NCI-H226 (cell line): ENCODE results near the gene ARHGDIA.
"Not testable (repeated sequence)": the region's sequence is repeated elsewhere in the genome, so short reads cannot be mapped to it uniquely, and the experiment has no call there.

Source experiments
- DNase-seq: peaks from one replicate; pipeline ENCODE4 v3.0.0-alpha.2; 2015

Gene ARHGDIA

GRCh38 chr17:81870981-81871386, at the start of gene ARHGDIA:
TSS of gene ARHGDIA (minus strand) at chr17:81871337. CDS start at chr17:81869930, 1,407 bp downstream.
- peak; percentile 76 for DNase-seq

- peak; percentile 1 for DNase-seq
These were observed 47.9 kb upstream of the ARHGDIA start for GRCh38 chr17:81918832-81919545.

- not testable (repeated sequence) for DNase-seq
These were observed 47.2 kb upstream of the ARHGDIA start for GRCh38 chr17:81918333-81918669.

- DNase-seq: peak; percentile 64
These were observed 46.6 kb upstream of the ARHGDIA start, which contains the start of gene SIRT7 for GRCh38 chr17:81917565-81918332. TSS of gene SIRT7 (minus strand) at chr17:81918176. CDS start at chr17:81918131, 45 bp downstream.

- DNase-seq: peak; percentile 79
These were observed 45.3 kb upstream of the ARHGDIA start for GRCh38 chr17:81916234-81917001.

- no peak for DNase-seq
These were observed 44.2 kb upstream of the ARHGDIA start for GRCh38 chr17:81915331-81915730.

GRCh38 chr17:81914103-81914850, 43.1 kb upstream of the ARHGDIA start:
- no peak for DNase-seq

- no peak for DNase-seq
These were observed 42.4 kb upstream of the ARHGDIA start for GRCh38 chr17:81913394-81914102.

- no peak for DNase-seq
These were observed 41.5 kb upstream of the ARHGDIA start for GRCh38 chr17:81912441-81913309.

GRCh38 chr17:81911969-81912368, 40.8 kb upstream of the ARHGDIA start:
- DNase-seq: no peak

GRCh38 chr17:81911277-81911961, 40.3 kb upstream of the ARHGDIA start, which contains the start of gene PCYT2:
TSS of gene PCYT2 (minus strand) at chr17:81911399. CDS start at chr17:81911355, 44 bp downstream.
- DNase-seq: peak; percentile 66

GRCh38 chr17:81910840-81911276, 39.7 kb upstream of the ARHGDIA start:
- DNase-seq: no peak

GRCh38 chr17:81909966-81910839, 39.1 kb upstream of the ARHGDIA start:
- DNase-seq: no peak

GRCh38 chr17:81909231-81909630, 38.1 kb upstream of the ARHGDIA start:
- DNase-seq: no peak

GRCh38 chr17:81908793-81909192, 37.7 kb upstream of the ARHGDIA start:
- DNase-seq: no peak

- no peak for DNase-seq
These were observed 36.3 kb upstream of the ARHGDIA start for GRCh38 chr17:81907219-81908145.

GRCh38 chr17:81906476-81907218, 35.5 kb upstream of the ARHGDIA start:
- no peak for DNase-seq
